Lower lobe of right lung (tissue), 2 donors: Measurements from ENCODE around the gene ATRNL1. TPM values are rescaled to one million over a fixed set of nuclear protein-coding genes. Genes with fewer than 3 reads are reported as not detected.

Source experiments
- ATAC-seq, 2 donors: fragments of 200-7000 bp; cut with Tn5 transposase; one replicate each; pipeline ENCODE4 v1.9.1; 2020 to 2022; ENCODE audit warnings: mild to moderate bottlenecking in 2 of 2, moderate library complexity in 2 of 2
- DNase-seq: peaks from one replicate; pipeline ENCODE4 v3.0.0-alpha.2; 2020
- H3K27ac ChIP-seq: fragments of 200-600 bp; one replicate; pipeline ENCODE4 v1.8.0; 2022
- H3K27me3 ChIP-seq: fragments of 200-600 bp; one replicate; pipeline ENCODE4 v1.8.0; 2022; ENCODE audit warnings: low read depth
- H3K36me3 ChIP-seq: fragments of 200-600 bp; one replicate; pipeline ENCODE4 v1.8.0; 2022; ENCODE audit warnings: mild to moderate bottlenecking
- H3K4me1 ChIP-seq: fragments of 200-600 bp; one replicate; pipeline ENCODE4 v1.8.0; 2022
- H3K4me3 ChIP-seq: fragments of 200-600 bp; one replicate; pipeline ENCODE4 v1.8.0; 2022; ENCODE audit warnings: mild to moderate bottlenecking
- H3K9me3 ChIP-seq: fragments of 200-600 bp; one replicate; pipeline ENCODE4 v1.8.0; 2022
- CTCF ChIP-seq: fragments of 200-600 bp; IDR thresholded peaks from one replicate; pipeline ENCODE4 v1.8.0; 2022; ENCODE audit warnings: antibody characterized with exemption, mild to moderate bottlenecking
- intact Hi-C: fragments of 100-400 bp; cut with DNase I; formaldehyde crosslinking; loops from one replicate; pipeline ENCODE4 v1.11.0; 2022
- total RNA-seq: library from RNA; stranded (reverse); fragmentation: NEBNext Ultra II Directional; extraction: Animal tissue kit (Norgen Biotek cat#: 25700); gene quantifications from one replicate; pipeline ENCODE4 v1.2.1, GENCODE V29; 2021
- donor health status: DM: no; HTN: yes; CAD: no; lungs with severe emphysema.

The ATRNL1 gene
- total RNA-seq, 1 donor from 2014 or later = 0.92 TPM

GRCh38 chr10:115976342-115976741, 883.2 kb downstream of the ATRNL1 start:
- intact Hi-C loops = no loop called here

GRCh38 chr10:115977855-115978254, 884.7 kb downstream of the ATRNL1 start:
- TF ChIP-seq CTCF = no peak
- intact Hi-C loops = no loop called here
- H3K4me1 ChIP-seq = no peaks in the 10 kb centered on the region

More at GRCh38 chr10:115976342-115976741, 883.2 kb downstream of the ATRNL1 start:
- ATAC-seq (no peak), DNase-seq (no peak)
- H3K27ac ChIP-seq = no peak overlapping the region
- no peak for TF ChIP-seq CTCF
- H3K9me3 ChIP-seq = no peaks in the 10 kb centered on the region
- H3K4me3 ChIP-seq = no peak overlapping the region
- no peaks in the 10 kb centered on the region for H3K4me1 ChIP-seq
- no peaks in the 10 kb centered on the region for H3K27me3 ChIP-seq
- no peaks in the 10 kb centered on the region for H3K36me3 ChIP-seq

GRCh38 chr10:115979576-115979975, 886.4 kb downstream of the ATRNL1 start:
- no peak overlapping the region for H3K4me3 ChIP-seq
- no peak for TF ChIP-seq CTCF

More at GRCh38 chr10:115977855-115978254, 884.7 kb downstream of the ATRNL1 start:
- no peak overlapping the region for H3K4me3 ChIP-seq
- no peak for DNase-seq
- H3K27me3 ChIP-seq = no peaks in the 10 kb centered on the region
- H3K27ac ChIP-seq = no peak overlapping the region
- ATAC-seq = no peak
- no peaks in the 10 kb centered on the region for H3K9me3 ChIP-seq
- H3K36me3 ChIP-seq = no peaks in the 10 kb centered on the region

GRCh38 chr10:115980470-115980869, 887.3 kb downstream of the ATRNL1 start:
- Histone ChIP-seq H3K27me3 (no peaks in the 10 kb centered on the region), H3K4me3 (peak overlapping the region; percentile 0), H3K4me1 (no peaks in the 10 kb centered on the region), H3K27ac (no peak overlapping the region), H3K36me3 (no peaks in the 10 kb centered on the region), H3K9me3 (no peaks in the 10 kb centered on the region)
- no peak for DNase-seq
- no peak for TF ChIP-seq CTCF
- ATAC-seq = no peak
- intact Hi-C loops = no loop called here

More at GRCh38 chr10:115979576-115979975, 886.4 kb downstream of the ATRNL1 start:
- H3K27ac ChIP-seq = no peak overlapping the region
- H3K36me3 ChIP-seq = no peaks in the 10 kb centered on the region
- intact Hi-C loops = no loop called here
- H3K27me3 ChIP-seq = no peaks in the 10 kb centered on the region
- ATAC-seq (no peak), DNase-seq (no peak)
- H3K9me3 ChIP-seq = no peaks in the 10 kb centered on the region
- H3K4me1 ChIP-seq = no peaks in the 10 kb centered on the region

GRCh38 chr10:115981081-115981480, 887.9 kb downstream of the ATRNL1 start:
- H3K4me3 ChIP-seq = peak overlapping the region; percentile 0
- TF ChIP-seq CTCF = no peak
- no peak for ATAC-seq
- H3K27me3 ChIP-seq = no peaks in the 10 kb centered on the region
- intact Hi-C loops = no loop called here
- no peak overlapping the region for H3K27ac ChIP-seq
- H3K9me3 ChIP-seq = no peaks in the 10 kb centered on the region
- no peaks in the 10 kb centered on the region for H3K4me1 ChIP-seq
- DNase-seq = no peak
- no peaks in the 10 kb centered on the region for H3K36me3 ChIP-seq

GRCh38 chr10:115982076-115982475, 888.9 kb downstream of the ATRNL1 start:
- TF ChIP-seq CTCF = no peak

More at GRCh38 chr10:115982076-115982475, 888.9 kb downstream of the ATRNL1 start:
- H3K9me3 ChIP-seq = no peaks in the 10 kb centered on the region
- ATAC-seq (no peak), DNase-seq (no peak)
- no peaks in the 10 kb centered on the region for H3K27me3 ChIP-seq
- no peaks in the 10 kb centered on the region for H3K36me3 ChIP-seq
- no peaks in the 10 kb centered on the region for H3K4me1 ChIP-seq
- intact Hi-C loops = no loop called here
- no peak overlapping the region for H3K4me3 ChIP-seq
- no peak overlapping the region for H3K27ac ChIP-seq
